HepG2 (cell line): Measurements from ENCODE around the gene C19orf85. TPM values are rescaled to one million over a fixed set of nuclear protein-coding genes. Genes with fewer than 3 reads are reported as not detected.
A peak's percentile ranks its signal among the peaks of the same experiment; 100 is the strongest.

Experiments used
- ELF3 ChIP-seq: IDR thresholded peaks from 2 replicates; pipeline ENCODE4 v1.6.1; 2016; ENCODE audit warnings: missing genetic modification reagents, missing compliant biosample characterization
- HNF4A ChIP-seq: sonication (generic); formaldehyde crosslinking; IDR thresholded peaks from 2 replicates; pipeline ENCODE4 v1.4.0; 2020; ENCODE audit warnings: missing genetic modification reagents
- KAT2B ChIP-seq: fragments of 150-350 bp; IDR thresholded peaks from 2 replicates; pipeline ENCODE4 v1.6.1; 2014; ENCODE audit warnings: low read depth, low read length, borderline replicate concordance
- NR2F2 ChIP-seq: IDR thresholded peaks from 2 replicates; pipeline ENCODE4 v1.6.1; 2012; ENCODE audit warnings: low read depth, inconsistent platforms, borderline replicate concordance
- PHB2 ChIP-seq: fragments of 450-650 bp; IDR thresholded peaks from 2 replicates; pipeline ENCODE4 v1.6.1; 2018; ENCODE audit not compliant: partially characterized antibody
- RAD51 ChIP-seq: fragments of 450-650 bp; IDR thresholded peaks from 2 replicates; pipeline ENCODE4 v1.6.1; 2016; ENCODE audit warnings: borderline replicate concordance
- SAP130 ChIP-seq: IDR thresholded peaks from 2 replicates; pipeline ENCODE4 v1.6.1; 2016; ENCODE audit warnings: low read depth
- SIN3B ChIP-seq: fragments of 150-350 bp; IDR thresholded peaks from 2 replicates; pipeline ENCODE4 v1.6.1; 2014; ENCODE audit warnings: low read length
- ZBTB21 ChIP-seq: sonication (generic); formaldehyde crosslinking; IDR thresholded peaks from 2 replicates; pipeline ENCODE4 v1.4.0; 2020; ENCODE audit warnings: missing genetic modification reagents
- ZNF615 ChIP-seq: sonication (generic); formaldehyde crosslinking; IDR thresholded peaks from 2 replicates; pipeline ENCODE4 v1.5.0; 2020; ENCODE audit warnings: mild to moderate bottlenecking, missing genetic modification reagents, borderline replicate concordance
- ZNF724P ChIP-seq: sonication (generic); formaldehyde crosslinking; IDR thresholded peaks from 2 replicates; pipeline ENCODE4 v1.8.0; 2022; ENCODE audit warnings: missing genetic modification reagents, borderline replicate concordance
- ZNF773 ChIP-seq: sonication (generic); formaldehyde crosslinking; IDR thresholded peaks from 2 replicates; pipeline ENCODE4 v1.4.0; 2020; ENCODE audit warnings: missing genetic modification reagents, borderline replicate concordance
- ZNF788 ChIP-seq: sonication (generic); formaldehyde crosslinking; IDR thresholded peaks from 2 replicates; pipeline ENCODE4 v1.5.0; 2020; ENCODE audit warnings: mild to moderate bottlenecking, missing genetic modification reagents, borderline replicate concordance
- ZNF839 ChIP-seq: sonication (generic); formaldehyde crosslinking; IDR thresholded peaks from 2 replicates; pipeline ENCODE4 v1.4.0; 2020; ENCODE audit warnings: missing genetic modification reagents, mild to moderate bottlenecking, borderline replicate concordance
- ZSCAN20 ChIP-seq: sonication (generic); formaldehyde crosslinking; IDR thresholded peaks from 2 replicates; pipeline ENCODE4 v1.4.0; 2020; ENCODE audit warnings: missing genetic modification reagents, mild to moderate bottlenecking, borderline replicate concordance
- polyA plus RNA-seq, 8 experiments: library from polyadenylated mRNA; depleted of rRNA in 3 of 8; stranded (reverse) in 7 of 8; unstranded in 1 of 8; fragments of >200 nt; fragmentation: Illumina TruSeq in 4 of 8; extraction: Trizol in 4 of 8; gene quantifications; 2 replicates each; pipeline versions ENCODE4 v1.2.1 to v1.2.3, GENCODE V29; 2011 to 2016; ENCODE audit warnings: low read depth in 4 of 8, missing spikeins in 1 of 8, mixed read lengths in 1 of 8; ENCODE audit not compliant: insufficient read depth in 1 of 8
- total RNA-seq, 5 experiments: library from RNA; depleted of rRNA; stranded (reverse); fragments of >200 nt; fragmentation: Illumina TruSeq; extraction: Trizol; gene quantifications; 2 replicates each; pipeline ENCODE4 v1.2.3, GENCODE V29; 2016; ENCODE audit warnings: low read depth in 1 of 5
- TF ChIP-seq, protein P1 (sequence below): IDR thresholded peaks from 2 replicates; pipeline ENCODE4 v1.6.1; 2016; ENCODE audit warnings: missing compliant biosample characterization, missing genetic modification reagents, borderline replicate concordance
- TF ChIP-seq, protein P2 (sequence below): IDR thresholded peaks from 2 replicates; pipeline ENCODE4 v1.6.1; 2016; ENCODE audit warnings: mild to moderate bottlenecking
- TF ChIP-seq, protein P3 (sequence below): sonication (generic); formaldehyde crosslinking; IDR thresholded peaks from 2 replicates; pipeline ENCODE4 v1.5.0; 2020; ENCODE audit warnings: mild to moderate bottlenecking, missing genetic modification reagents
- TF ChIP-seq, protein P4 (sequence below): sonication (generic); formaldehyde crosslinking; IDR thresholded peaks from 2 replicates; pipeline ENCODE4 v1.5.1; 2020; ENCODE audit warnings: missing genetic modification reagents, mild to moderate bottlenecking, borderline replicate concordance
- TF ChIP-seq, protein P5 (sequence below): sonication (generic); formaldehyde crosslinking; IDR thresholded peaks from 2 replicates; pipeline ENCODE4 v1.4.0; 2020; ENCODE audit warnings: missing genetic modification reagents, mild to moderate bottlenecking, borderline replicate concordance

Gene C19orf85
- total and polyA plus RNA-seq, 2 of the 13 experiments (the other 11 are each of a cell fraction or from before 2014, with no cell fraction given): not detected

DNA sequence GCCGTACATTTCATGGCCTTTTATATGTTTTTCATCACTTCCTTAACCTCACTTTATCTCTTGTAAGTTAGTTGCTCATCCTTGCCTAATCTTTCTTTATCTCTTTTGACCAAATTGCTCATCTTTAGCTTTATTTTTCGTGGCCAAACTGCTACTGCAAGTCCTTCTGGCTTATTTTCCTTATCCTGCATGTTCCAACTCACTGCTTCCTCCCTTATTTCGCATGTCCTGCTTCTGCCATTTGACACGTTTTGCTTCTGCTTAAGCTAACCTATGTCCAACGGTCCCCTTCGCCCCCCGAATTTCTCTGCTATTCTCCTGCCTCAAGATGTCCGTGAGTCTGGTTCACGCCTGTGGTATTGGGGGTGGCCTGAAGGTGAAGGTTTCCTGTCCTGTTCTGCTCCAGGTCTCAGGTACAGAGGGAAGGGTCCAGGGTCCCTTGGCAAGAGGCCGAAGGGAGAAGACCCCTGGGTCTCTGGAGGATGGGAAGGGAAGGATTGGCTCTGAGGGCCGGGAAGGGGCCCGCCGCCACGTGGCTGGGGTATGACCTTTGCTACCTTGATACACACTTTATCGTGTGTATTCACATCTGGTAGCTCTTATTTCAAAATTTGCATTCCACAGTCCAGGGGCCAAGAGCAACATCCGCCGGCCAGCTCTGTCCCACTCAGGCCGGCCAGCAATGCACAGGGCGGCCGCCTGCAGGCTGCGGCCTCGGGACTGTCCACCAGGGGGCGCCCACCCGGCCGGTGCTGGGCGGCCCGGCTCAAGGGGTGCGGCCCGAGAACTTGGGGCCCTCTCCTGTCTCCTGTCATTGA is 2.9 kb upstream of the C19orf85 start (continued):
- peak; percentile 59; the same call in 1 of the 2 replicates for TF ChIP-seq ZNF788 (CRISPR knock-in tag)
- TF ChIP-seq ZNF615 (CRISPR knock-in tag): no peak
- TF ChIP-seq, protein P1, sequence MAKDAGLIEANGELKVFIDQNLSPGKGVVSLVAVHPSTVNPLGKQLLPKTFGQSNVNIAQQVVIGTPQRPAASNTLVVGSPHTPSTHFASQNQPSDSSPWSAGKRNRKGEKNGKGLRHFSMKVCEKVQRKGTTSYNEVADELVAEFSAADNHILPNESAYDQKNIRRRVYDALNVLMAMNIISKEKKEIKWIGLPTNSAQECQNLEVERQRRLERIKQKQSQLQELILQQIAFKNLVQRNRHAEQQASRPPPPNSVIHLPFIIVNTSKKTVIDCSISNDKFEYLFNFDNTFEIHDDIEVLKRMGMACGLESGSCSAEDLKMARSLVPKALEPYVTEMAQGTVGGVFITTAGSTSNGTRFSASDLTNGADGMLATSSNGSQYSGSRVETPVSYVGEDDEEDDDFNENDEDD (CRISPR knock-in tag): 0 out of 2 replicates have a peak, but pooled peaks have one; percentile 33
- TF ChIP-seq HNF4A: peak; percentile 76
- no peak for TF ChIP-seq KAT2B
- TF ChIP-seq, protein P2, sequence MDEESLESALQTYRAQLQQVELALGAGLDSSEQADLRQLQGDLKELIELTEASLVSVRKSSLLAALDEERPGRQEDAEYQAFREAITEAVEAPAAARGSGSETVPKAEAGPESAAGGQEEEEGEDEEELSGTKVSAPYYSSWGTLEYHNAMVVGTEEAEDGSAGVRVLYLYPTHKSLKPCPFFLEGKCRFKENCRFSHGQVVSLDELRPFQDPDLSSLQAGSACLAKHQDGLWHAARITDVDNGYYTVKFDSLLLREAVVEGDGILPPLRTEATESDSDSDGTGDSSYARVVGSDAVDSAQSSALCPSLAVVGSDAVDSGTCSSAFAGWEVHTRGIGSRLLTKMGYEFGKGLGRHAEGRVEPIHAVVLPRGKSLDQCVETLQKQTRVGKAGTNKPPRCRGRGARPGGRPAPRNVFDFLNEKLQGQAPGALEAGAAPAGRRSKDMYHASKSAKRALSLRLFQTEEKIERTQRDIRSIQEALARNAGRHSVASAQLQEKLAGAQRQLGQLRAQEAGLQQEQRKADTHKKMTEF (CRISPR knock-in tag): peak; percentile 77
- no peak for TF ChIP-seq ELF3 (CRISPR knock-in tag)
- TF ChIP-seq ZBTB21: no peak
- TF ChIP-seq SAP130: peak; percentile 50
- no peak for TF ChIP-seq RAD51
- TF ChIP-seq SIN3B: no peak
- no peak for TF ChIP-seq PHB2
- TF ChIP-seq ZNF724P: no peak
- no peak for TF ChIP-seq ZNF773
- TF ChIP-seq, protein P3, sequence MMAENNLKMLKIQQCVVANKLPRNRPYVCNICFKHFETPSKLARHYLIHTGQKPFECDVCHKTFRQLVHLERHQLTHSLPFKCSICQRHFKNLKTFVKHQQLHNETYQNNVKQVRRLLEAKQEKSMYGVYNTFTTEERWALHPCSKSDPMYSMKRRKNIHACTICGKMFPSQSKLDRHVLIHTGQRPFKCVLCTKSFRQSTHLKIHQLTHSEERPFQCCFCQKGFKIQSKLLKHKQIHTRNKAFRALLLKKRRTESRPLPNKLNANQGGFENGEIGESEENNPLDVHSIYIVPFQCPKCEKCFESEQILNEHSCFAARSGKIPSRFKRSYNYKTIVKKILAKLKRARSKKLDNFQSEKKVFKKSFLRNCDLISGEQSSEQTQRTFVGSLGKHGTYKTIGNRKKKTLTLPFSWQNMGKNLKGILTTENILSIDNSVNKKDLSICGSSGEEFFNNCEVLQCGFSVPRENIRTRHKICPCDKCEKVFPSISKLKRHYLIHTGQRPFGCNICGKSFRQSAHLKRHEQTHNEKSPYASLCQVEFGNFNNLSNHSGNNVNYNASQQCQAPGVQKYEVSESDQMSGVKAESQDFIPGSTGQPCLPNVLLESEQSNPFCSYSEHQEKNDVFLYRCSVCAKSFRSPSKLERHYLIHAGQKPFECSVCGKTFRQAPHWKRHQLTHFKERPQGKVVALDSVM (CRISPR knock-in tag): no peak
- TF ChIP-seq ZSCAN20 (CRISPR knock-in tag): peak; percentile 58; the same call in 1 of the 2 replicates
- TF ChIP-seq ZNF839 (CRISPR knock-in tag): no peak
- TF ChIP-seq, protein P4, sequence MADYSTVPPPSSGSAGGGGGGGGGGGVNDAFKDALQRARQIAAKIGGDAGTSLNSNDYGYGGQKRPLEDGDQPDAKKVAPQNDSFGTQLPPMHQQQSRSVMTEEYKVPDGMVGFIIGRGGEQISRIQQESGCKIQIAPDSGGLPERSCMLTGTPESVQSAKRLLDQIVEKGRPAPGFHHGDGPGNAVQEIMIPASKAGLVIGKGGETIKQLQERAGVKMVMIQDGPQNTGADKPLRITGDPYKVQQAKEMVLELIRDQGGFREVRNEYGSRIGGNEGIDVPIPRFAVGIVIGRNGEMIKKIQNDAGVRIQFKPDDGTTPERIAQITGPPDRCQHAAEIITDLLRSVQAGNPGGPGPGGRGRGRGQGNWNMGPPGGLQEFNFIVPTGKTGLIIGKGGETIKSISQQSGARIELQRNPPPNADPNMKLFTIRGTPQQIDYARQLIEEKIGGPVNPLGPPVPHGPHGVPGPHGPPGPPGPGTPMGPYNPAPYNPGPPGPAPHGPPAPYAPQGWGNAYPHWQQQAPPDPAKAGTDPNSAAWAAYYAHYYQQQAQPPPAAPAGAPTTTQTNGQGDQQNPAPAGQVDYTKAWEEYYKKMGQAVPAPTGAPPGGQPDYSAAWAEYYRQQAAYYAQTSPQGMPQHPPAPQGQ (CRISPR knock-in tag): no peak
- TF ChIP-seq, protein P5, sequence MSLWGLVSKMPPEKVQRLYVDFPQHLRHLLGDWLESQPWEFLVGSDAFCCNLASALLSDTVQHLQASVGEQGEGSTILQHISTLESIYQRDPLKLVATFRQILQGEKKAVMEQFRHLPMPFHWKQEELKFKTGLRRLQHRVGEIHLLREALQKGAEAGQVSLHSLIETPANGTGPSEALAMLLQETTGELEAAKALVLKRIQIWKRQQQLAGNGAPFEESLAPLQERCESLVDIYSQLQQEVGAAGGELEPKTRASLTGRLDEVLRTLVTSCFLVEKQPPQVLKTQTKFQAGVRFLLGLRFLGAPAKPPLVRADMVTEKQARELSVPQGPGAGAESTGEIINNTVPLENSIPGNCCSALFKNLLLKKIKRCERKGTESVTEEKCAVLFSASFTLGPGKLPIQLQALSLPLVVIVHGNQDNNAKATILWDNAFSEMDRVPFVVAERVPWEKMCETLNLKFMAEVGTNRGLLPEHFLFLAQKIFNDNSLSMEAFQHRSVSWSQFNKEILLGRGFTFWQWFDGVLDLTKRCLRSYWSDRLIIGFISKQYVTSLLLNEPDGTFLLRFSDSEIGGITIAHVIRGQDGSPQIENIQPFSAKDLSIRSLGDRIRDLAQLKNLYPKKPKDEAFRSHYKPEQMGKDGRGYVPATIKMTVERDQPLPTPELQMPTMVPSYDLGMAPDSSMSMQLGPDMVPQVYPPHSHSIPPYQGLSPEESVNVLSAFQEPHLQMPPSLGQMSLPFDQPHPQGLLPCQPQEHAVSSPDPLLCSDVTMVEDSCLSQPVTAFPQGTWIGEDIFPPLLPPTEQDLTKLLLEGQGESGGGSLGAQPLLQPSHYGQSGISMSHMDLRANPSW (CRISPR knock-in tag): no peak
- TF ChIP-seq NR2F2: no peak
